ENCODE measurements around the gene TUBB. TPM values are rescaled to one million over a fixed set of nuclear protein-coding genes. Genes with fewer than 3 reads are reported as not detected.

TUBB gene
- total and polyA plus RNA-seq, 9 of the 15 experiments (the other 6 are each of a cell fraction or from before 2014, with no cell fraction given), result 971 to 2,870 (median 1,478) TPM

GRCh38 chr6:30742316-30743098 is 22.4 kb downstream of the TUBB start, which contains the start of gene FLOT1 (continued):
- TF ChIP-seq THRB (CRISPR knock-in tag; conservative IDR thresholded peaks at IDR 0.05) (peak; percentile 95), GTF3C2 (IDR thresholded peaks at IDR 0.05; ENCODE audit: borderline replicate concordance, extremely low read depth, insufficient read length) (no peak), PRPF4 (IDR thresholded peaks at IDR 0.05; ENCODE audit: insufficient read depth, low read depth, low read length, poor library complexity, severe bottlenecking) (peak; percentile 52), FOXA1 (IDR thresholded peaks at IDR 0.05; ENCODE audit: borderline replicate concordance) (no peak), ZNF224 (CRISPR knock-in tag; IDR thresholded peaks at IDR 0.05) (no peak), ZNF696 (CRISPR knock-in tag; conservative IDR thresholded peaks at IDR 0.05) (no peak), RHOXF2B (CRISPR knock-in tag; conservative IDR thresholded peaks at IDR 0.05) (no peak), SMARCE1 (IDR thresholded peaks at IDR 0.05) (peak; percentile 16), SREBF1 (IDR thresholded peaks at IDR 0.05; ENCODE audit: borderline replicate concordance, low read depth, low read length) (no peak), SIX5 (IDR thresholded peaks at IDR 0.05; ENCODE audit: borderline replicate concordance in 1 of 2, insufficient read depth in 1 of 2, low read depth in 1 of 2, low read length in 2 of 2) (no peak), E4F1 (CRISPR knock-in tag; IDR thresholded peaks at IDR 0.05; ENCODE audit: borderline replicate concordance) (peak; percentile 62; the same call in 1 of the 2 replicates), POLR2H (tag; IDR thresholded peaks at IDR 0.05; ENCODE audit: low read depth) (peak; percentile 96), RAD21 (CRISPR knock-in tag; conservative IDR thresholded peaks at IDR 0.05 in 1 of 2, IDR thresholded peaks at IDR 0.05 in 1 of 2) (peak in 1 of 2 experiments; percentile 41; a peak in 3 of 4 replicates), ZNF212 (CRISPR knock-in tag; IDR thresholded peaks at IDR 0.05) (peak; percentile 18; the same call in 1 of the 2 replicates), HMG20A (CRISPR knock-in tag; conservative IDR thresholded peaks at IDR 0.05) (no peak), NFRKB (IDR thresholded peaks at IDR 0.05; ENCODE audit: low read depth) (peak; percentile 47; the same call in 1 of the 2 replicates), MLLT1 (IDR thresholded peaks at IDR 0.05) (peak; percentile 62 to 68; a peak in 3 of 4 replicates), CBX3 (IDR thresholded peaks at IDR 0.05; ENCODE audit: borderline replicate concordance in 1 of 2, low read length in 2 of 2) (0 out of 3 replicates have a peak, but pooled peaks of 1 of the 2 experiments have one; percentile 7)

Measured in K562 (cell line).